K562 (cell line): ENCODE measurements around the gene ADIPOR1. TPM values are rescaled to one million over a fixed set of nuclear protein-coding genes. Genes with fewer than 3 reads are reported as not detected.

ENCODE experiments used
- AFF1 ChIP-seq, 2 experiments: fragments of 450-650 bp; IDR thresholded peaks; 2 replicates each; pipeline ENCODE4 v1.6.1; 2018; ENCODE audit warnings: mild to moderate bottlenecking in 2 of 2, low read depth in 1 of 2; ENCODE audit not compliant: partially characterized antibody in 2 of 2
- BACH1 ChIP-seq: fragments of 200-800 bp; sonication (Bioruptor generic); IDR thresholded peaks from 2 replicates; pipeline ENCODE4 v1.6.1; 2016; ENCODE audit warnings: missing genetic modification characterization, missing compliant biosample characterization
- CEBPG ChIP-seq, 3 experiments: fragments of 200-800 bp in 1 of 3; sonication (Bioruptor generic) in 1 of 3; sonication (generic) in 1 of 3; formaldehyde crosslinking in 1 of 3; IDR thresholded peaks in 2 of 3; conservative IDR thresholded peaks in 1 of 3; 2 replicates each; pipeline versions ENCODE4 v1.6.1 to v1.8.0; 2016 to 2022; ENCODE audit warnings: missing compliant biosample characterization in 2 of 3, missing genetic modification characterization in 2 of 3, mild to moderate bottlenecking in 1 of 3, missing genetic modification reagents in 1 of 3
- EP300 ChIP-seq: IDR thresholded peaks from 2 replicates; pipeline ENCODE4 v1.6.1; 2012; ENCODE audit warnings: low read length, improper control_type of control experiment
- MNT ChIP-seq, 2 experiments: fragments of 450-650 bp; conservative IDR thresholded peaks; 2 replicates each; pipeline ENCODE4 v1.6.1; 2017; ENCODE audit warnings: mild to moderate bottlenecking in 2 of 2, moderate library complexity in 2 of 2
- NCOR1 ChIP-seq: fragments of 450-650 bp; IDR thresholded peaks from 2 replicates; pipeline ENCODE4 v1.6.1; 2016; ENCODE audit warnings: mild to moderate bottlenecking, moderate library complexity
- POLR2G ChIP-seq: fragments of 200-400 bp; formaldehyde crosslinking; IDR thresholded peaks from 2 replicates; pipeline ENCODE4 v1.6.1; 2017; ENCODE audit warnings: low read depth, mild to moderate bottlenecking, antibody characterized with exemption, low read length, moderate library complexity
- RBFOX2 ChIP-seq: fragments of 200-400 bp; formaldehyde crosslinking; IDR thresholded peaks from 2 replicates; pipeline ENCODE4 v1.6.1; 2017; ENCODE audit warnings: low read depth, mild to moderate bottlenecking, low read length, moderate library complexity
- RUNX1 ChIP-seq: sonication (generic); IDR thresholded peaks from 2 replicates; pipeline ENCODE4 v1.6.1; 2016; ENCODE audit warnings: antibody characterized with exemption, low read depth
- SMAD4 ChIP-seq: fragments of 250-450 bp; sonication (Bioruptor Pico); conservative IDR thresholded peaks from 2 replicates; pipeline ENCODE4 v1.8.0; 2021; ENCODE audit warnings: inconsistent platforms, mild to moderate bottlenecking, moderate library complexity
- SOX6 ChIP-seq: fragments of 450-650 bp; IDR thresholded peaks from 2 replicates; pipeline ENCODE4 v1.6.1; 2014; ENCODE audit warnings: mild to moderate bottlenecking
- TAF7 ChIP-seq: fragments of 450-650 bp; IDR thresholded peaks from 2 replicates; pipeline ENCODE4 v1.6.1; 2016; ENCODE audit warnings: missing genetic modification characterization, missing compliant biosample characterization
- TBL1XR1 ChIP-seq, 2 experiments: IDR thresholded peaks; 2 replicates each; pipeline ENCODE4 v1.6.1; 2012; ENCODE audit warnings: improper control_type of control experiment in 2 of 2, low read length in 2 of 2, mild to moderate bottlenecking in 1 of 2
- ZBTB11 ChIP-seq, 3 experiments: fragments of 200-800 bp in 1 of 3; fragments of 250-450 bp in 1 of 3; fragments of 450-650 bp in 1 of 3; sonication (Bioruptor Pico) in 1 of 3; sonication (Bioruptor generic) in 1 of 3; formaldehyde crosslinking in 1 of 3; IDR thresholded peaks; 2 replicates each; pipeline versions ENCODE4 v1.6.1 to v1.8.0; 2016 to 2022; ENCODE audit warnings: mild to moderate bottlenecking in 2 of 3, missing genetic modification characterization in 2 of 3, missing compliant biosample characterization in 1 of 3, moderate library complexity in 1 of 3
- ZNF197 ChIP-seq: fragments of 200-800 bp; sonication (Bioruptor generic); IDR thresholded peaks from 2 replicates; pipeline ENCODE4 v1.6.1; 2016; ENCODE audit warnings: low read depth, missing genetic modification characterization, missing compliant biosample characterization
- ZNF274 ChIP-seq: IDR thresholded peaks from 2 replicates; pipeline ENCODE4 v1.6.1; 2011; ENCODE audit warnings: low read depth, mild to moderate bottlenecking, low read length, moderate library complexity, borderline replicate concordance
- polyA plus RNA-seq, 8 experiments: library from polyadenylated mRNA; depleted of rRNA in 4 of 8; stranded (reverse) in 5 of 8; unstranded in 3 of 8; fragments of >200 nt; fragmentation: Nextera tagmentation in 2 of 8; fragmentation: Illumina TruSeq in 1 of 8; extraction: Ambion mirVana in 2 of 8; extraction: Trizol in 1 of 8; gene quantifications; 2 replicates each; pipeline versions ENCODE4 v1.2.1 to v1.2.3, GENCODE V29; 2011 to 2014; ENCODE audit warnings: inconsistent platforms in 1 of 8, missing spikeins in 1 of 8
- total RNA-seq, 7 experiments: library from RNA; depleted of rRNA in 6 of 7; stranded (reverse); fragments of >200 nt in 6 of 7; fragmentation: Illumina TruSeq in 2 of 7; extraction: Trizol in 2 of 7; gene quantifications; 2 replicates each; pipeline versions ENCODE4 v1.2.1 to v1.2.3, GENCODE V29; 2011 to 2021; ENCODE audit warnings: low replicate concordance in 1 of 7

Gene ADIPOR1
- total and polyA plus RNA-seq, 9 of the 15 experiments (the other 6 are each of a cell fraction or from before 2014, with no cell fraction given) = 29.0 to 217 (median 100) TPM

- TF ChIP-seq AFF1 (IDR thresholded peaks at IDR 0.05; ENCODE audit: low read depth in 1 of 2, partially characterized antibody in 2 of 2) = peak; percentile 29 to 86
- 0 out of 2 replicates have a peak, but pooled peaks have one; percentile 50 for TF ChIP-seq RUNX1
- TF ChIP-seq TAF7 (tag) = 0 out of 2 replicates have a peak, but pooled peaks have one; percentile 6
- TF ChIP-seq ZNF197 (CRISPR knock-in tag) = 0 out of 2 replicates have a peak, but pooled peaks have one; percentile 22
- TF ChIP-seq SOX6 = peak; percentile 91
- TF ChIP-seq EP300 = peak; percentile 60; the same call in 1 of the 2 replicates
- TF ChIP-seq POLR2G = peak; percentile 58
- TF ChIP-seq ZNF274 = 0 out of 2 replicates have a peak, but pooled peaks have one; percentile 58
- peak; percentile 73; the same call in 1 of the 2 replicates for TF ChIP-seq CEBPG (CRISPR knock-in tag; IDR thresholded peaks at IDR 0.05)
- TF ChIP-seq CEBPG (tag; conservative IDR thresholded peaks at IDR 0.05 in 1 of 2, IDR thresholded peaks at IDR 0.05 in 1 of 2) = peak in 1 of 2 experiments; percentile 78; a peak in 2 of 4 replicates
- TF ChIP-seq SMAD4 = peak; percentile 68
- 0 out of 2 replicates have a peak, but pooled peaks have one; percentile 59 for TF ChIP-seq BACH1 (tag)
- peak in 1 of 3 experiments; percentile 39; a peak in 1 of 6 replicates for TF ChIP-seq ZBTB11 (CRISPR knock-in tag; IDR thresholded peaks at IDR 0.05)
- 0 out of 4 replicates have a peak, but pooled peaks of 1 of the 2 experiments have one; percentile 36 for TF ChIP-seq TBL1XR1 (IDR thresholded peaks at IDR 0.05; ENCODE audit: low read length in 2 of 2)
- peak; percentile 93 to 97 for TF ChIP-seq MNT (conservative IDR thresholded peaks at IDR 0.05)
- TF ChIP-seq RBFOX2 = peak; percentile 73
- peak; percentile 78 for TF ChIP-seq NCOR1
These were observed 47.5 kb upstream of the ADIPOR1 start (continued) for GRCh38 chr1:203005395-203006142.
